Neural progenitor cell (in vitro differentiated cells): ENCODE measurements around the gene GET3. TPM values are rescaled to one million over a fixed set of nuclear protein-coding genes. Genes with fewer than 3 reads are reported as not detected.

Source experiments
- DNase-seq: peaks from one replicate; pipeline ENCODE4 v3.0.0-alpha.2; 2016; ENCODE audit warnings: low spot score
- H2AFZ ChIP-seq: fragments of 200-600 bp; sonication (generic); replicated peaks from 2 replicates; pipeline ENCODE4 v1.6.1; 2016; ENCODE audit warnings: antibody characterized with exemption
- H3F3A ChIP-seq: fragments of 200-600 bp; sonication (generic); 2 replicates; pipeline ENCODE4 v1.6.1; 2016; ENCODE audit warnings: antibody characterized with exemption, low read depth
- H3K27ac ChIP-seq: fragments of 200-600 bp; sonication (generic); 2 replicates; pipeline ENCODE4 v1.5.1; 2016; ENCODE audit warnings: mild to moderate bottlenecking
- H3K27me3 ChIP-seq: fragments of 200-600 bp; sonication (generic); 2 replicates; pipeline ENCODE4 v1.6.1; 2016; ENCODE audit warnings: mild to moderate bottlenecking, moderate library complexity
- H3K36me3 ChIP-seq: fragments of 200-600 bp; sonication (generic); 2 replicates; pipeline ENCODE4 v1.5.1; 2016
- H3K4me1 ChIP-seq: fragments of 200-600 bp; sonication (generic); 2 replicates; pipeline ENCODE4 v1.6.1; 2016; ENCODE audit warnings: mixed run types
- H3K4me2 ChIP-seq: fragments of 200-600 bp; sonication (generic); 2 replicates; pipeline ENCODE4 v1.6.1; 2016
- H3K4me3 ChIP-seq: fragments of 200-600 bp; sonication (generic); 2 replicates; pipeline ENCODE4 v1.5.1; 2016
- H3K79me2 ChIP-seq: fragments of 200-600 bp; sonication (generic); 2 replicates; pipeline ENCODE4 v1.6.1; 2016; ENCODE audit warnings: low read depth
- H3K9ac ChIP-seq: fragments of 200-600 bp; sonication (generic); 2 replicates; pipeline ENCODE4 v1.6.1; 2016
- H3K9me3 ChIP-seq: fragments of 200-600 bp; sonication (generic); 2 replicates; pipeline ENCODE4 v1.5.1; 2016; ENCODE audit warnings: low read depth
- H4K20me1 ChIP-seq: fragments of 200-600 bp; sonication (generic); 2 replicates; pipeline ENCODE4 v1.6.1; 2016; ENCODE audit warnings: low read depth
- H3K27ac Mint-ChIP-seq: 3 replicates; pipeline ENCODE4 v1.8.0; 2021; ENCODE audit warnings: mixed read lengths
- H3K27me3 Mint-ChIP-seq: 2 replicates; pipeline ENCODE4 v1.8.0; 2022; ENCODE audit warnings: low read depth, mild to moderate bottlenecking, inconsistent platforms, moderate library complexity, mixed read lengths; ENCODE audit not compliant: insufficient read depth
- H3K36me3 Mint-ChIP-seq: 3 replicates; pipeline ENCODE4 v1.8.0; 2021; ENCODE audit warnings: mixed read lengths
- H3K4me1 Mint-ChIP-seq: 3 replicates; pipeline ENCODE4 v1.8.0; 2021; ENCODE audit warnings: mixed read lengths
- H3K4me3 Mint-ChIP-seq: 3 replicates; pipeline ENCODE4 v1.8.0; 2021; ENCODE audit warnings: mild to moderate bottlenecking, moderate library complexity, mixed read lengths
- H3K9me3 Mint-ChIP-seq: 3 replicates; pipeline ENCODE4 v1.8.0; 2020; ENCODE audit warnings: mixed read lengths
- CTCF ChIP-seq: fragments of 200-600 bp; sonication (generic); IDR thresholded peaks from 2 replicates; pipeline ENCODE4 v1.5.1; 2017; ENCODE audit warnings: antibody characterized with exemption, mild to moderate bottlenecking
- EZH2 ChIP-seq: fragments of 200-600 bp; sonication (generic); IDR thresholded peaks from 2 replicates; pipeline ENCODE4 v1.6.1; 2017; ENCODE audit warnings: antibody characterized with exemption, mild to moderate bottlenecking, moderate library complexity
- EZH2phosphoT487 ChIP-seq: fragments of 200-600 bp; sonication (generic); IDR thresholded peaks from 2 replicates; pipeline ENCODE4 v1.6.1; 2017; ENCODE audit warnings: antibody characterized with exemption
- total RNA-seq: library from RNA; depleted of rRNA; stranded (reverse); fragments of >200 nt; gene quantifications from 2 replicates; pipeline ENCODE4 v1.2.3, GENCODE V29; 2015; ENCODE audit warnings: low replicate concordance

GET3 gene
- total RNA-seq, 1 donor from 2014 or later = 62.9 TPM

DNA sequence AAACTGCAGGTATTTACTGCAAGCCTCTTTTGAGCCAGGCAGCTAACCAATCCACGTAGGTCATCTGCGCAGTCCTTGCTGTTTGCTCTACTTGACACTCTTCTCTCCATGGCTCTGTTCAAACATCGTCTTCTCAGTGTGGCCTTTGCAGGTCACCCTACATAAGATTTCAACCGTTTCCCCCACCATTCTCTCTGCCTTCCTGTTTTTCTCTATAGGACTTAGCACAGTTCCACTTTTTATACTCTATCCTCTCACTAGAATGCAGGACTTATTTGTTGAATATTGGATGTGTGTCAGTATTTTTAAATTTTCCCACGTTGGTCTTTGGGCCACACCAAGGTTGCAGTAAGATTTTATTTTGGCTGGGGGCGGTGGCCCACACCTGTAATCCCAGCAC is 39.2 kb upstream of the GET3 start:
- Histone ChIP-seq H3K9me3 (no peaks in the 10 kb centered on the region), H3F3A (peaks cover 50% of the 10 kb centered on the region), H3K4me1 (peaks cover 14% of the 10 kb centered on the region), H3K9ac (no peak overlapping the region), H3K27me3 (no peaks in the 10 kb centered on the region), H3K36me3 (no peaks in the 10 kb centered on the region), H4K20me1 (no peaks in the 10 kb centered on the region), H2AFZ (no peak overlapping the region), H3K27ac (no peak overlapping the region), H3K4me3 (no peak overlapping the region), H3K4me2 (no peak overlapping the region), H3K79me2 (peaks cover 6% of the 10 kb centered on the region)
- DNase-seq = no peak
- H3K9me3 Mint-ChIP-seq = no peaks in the 10 kb centered on the region
- peaks cover 10% of the 10 kb centered on the region for H3K4me1 Mint-ChIP-seq
- H3K27ac Mint-ChIP-seq = no peak overlapping the region
- H3K27me3 Mint-ChIP-seq = peaks cover 2% of the 10 kb centered on the region
- TF ChIP-seq EZH2phosphoT487 (no peak), CTCF (no peak), EZH2 (no peak)
- peak overlapping the region; percentile 79 for H3K4me3 Mint-ChIP-seq
- peaks cover 7% of the 10 kb centered on the region for H3K36me3 Mint-ChIP-seq

DNA sequence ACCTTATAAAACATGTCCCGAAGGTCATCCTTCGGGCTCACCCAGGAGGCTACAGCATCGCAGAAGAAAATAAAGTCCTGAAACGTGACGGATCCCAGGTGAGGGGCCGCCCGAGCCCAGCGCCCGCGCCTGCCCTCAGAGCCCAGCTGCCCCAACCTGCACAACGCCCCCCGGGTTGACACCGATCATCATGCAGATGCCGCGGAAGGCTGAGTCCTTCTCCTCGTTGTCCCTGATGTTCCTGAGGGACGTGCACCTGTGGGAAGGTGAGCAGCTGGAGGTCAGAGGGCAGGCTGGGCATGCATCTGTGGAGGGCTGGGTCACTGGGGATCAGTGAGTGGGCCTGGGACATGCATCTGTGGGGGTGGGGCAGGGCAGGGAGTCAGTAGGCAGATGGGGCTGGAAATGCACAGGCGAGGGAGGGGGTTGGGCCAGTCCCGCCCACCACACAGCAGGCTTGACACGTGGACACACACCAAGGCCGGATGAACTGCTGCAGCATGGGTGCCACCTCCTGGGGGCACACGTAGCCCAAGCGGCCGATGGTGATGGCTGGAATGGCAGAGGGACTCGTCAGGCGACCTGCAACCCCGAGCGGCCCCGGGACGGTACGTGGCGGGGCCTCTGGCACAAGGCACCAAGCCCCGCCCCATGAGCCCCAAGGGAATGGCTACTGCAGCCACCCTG is 35.6 kb upstream of the GET3 start:
- no peak for TF ChIP-seq CTCF
- TF ChIP-seq EZH2phosphoT487 = no peak
- no peak for TF ChIP-seq EZH2
- peaks cover 9% of the 10 kb centered on the region for H3K4me1 Mint-ChIP-seq
- Histone ChIP-seq H3K27me3 (no peaks in the 10 kb centered on the region), H3K4me2 (no peak overlapping the region), H4K20me1 (no peaks in the 10 kb centered on the region), H3K9me3 (no peaks in the 10 kb centered on the region), H3K27ac (no peak overlapping the region), H3K4me3 (no peak overlapping the region), H3K9ac (no peak overlapping the region), H3F3A (peaks cover 69% of the 10 kb centered on the region), H3K36me3 (no peaks in the 10 kb centered on the region), H3K4me1 (peaks cover 10% of the 10 kb centered on the region), H3K79me2 (peaks cover 6% of the 10 kb centered on the region), H2AFZ (no peak overlapping the region)
- no peak overlapping the region for H3K27ac Mint-ChIP-seq
- H3K9me3 Mint-ChIP-seq = no peaks in the 10 kb centered on the region
- H3K36me3 Mint-ChIP-seq = peaks cover 16% of the 10 kb centered on the region
- no peak for DNase-seq
- peaks cover 2% of the 10 kb centered on the region for H3K27me3 Mint-ChIP-seq
- no peak overlapping the region for H3K4me3 Mint-ChIP-seq

- Mint-ChIP-seq H3K27me3 (peaks cover 2% of the 10 kb centered on the region), H3K36me3 (peaks cover 19% of the 10 kb centered on the region), H3K4me3 (peak overlapping the region; percentile 9), H3K27ac (peak overlapping the region; percentile 87), H3K9me3 (no peaks in the 10 kb centered on the region), H3K4me1 (peaks cover 7% of the 10 kb centered on the region)
- peak overlapping the region; percentile 31 for H3K4me2 ChIP-seq
- peaks cover 56% of the 10 kb centered on the region for H3F3A ChIP-seq
- H4K20me1 ChIP-seq = no peaks in the 10 kb centered on the region
- H3K36me3 ChIP-seq = no peaks in the 10 kb centered on the region
- H3K27ac ChIP-seq = peak overlapping the region; percentile 53
- H3K79me2 ChIP-seq = peaks cover 6% of the 10 kb centered on the region
- TF ChIP-seq EZH2 = no peak
- TF ChIP-seq EZH2phosphoT487 = no peak
- TF ChIP-seq CTCF = no peak
- H3K4me1 ChIP-seq = peaks cover 10% of the 10 kb centered on the region
- H2AFZ ChIP-seq = no peak overlapping the region
- H3K9ac ChIP-seq = no peak overlapping the region
- H3K9me3 ChIP-seq = no peaks in the 10 kb centered on the region
- H3K4me3 ChIP-seq = no peak overlapping the region
- no peaks in the 10 kb centered on the region for H3K27me3 ChIP-seq
- DNase-seq = peak; percentile 91
These were observed 34.3 kb upstream of the GET3 start for GRCh38 chr19:12703046-12703445.
